GM18870 (cell line): ENCODE results near the gene TP53BP1.
"Not testable (repeated sequence)": the region's sequence is repeated elsewhere in the genome, so short reads cannot be mapped to it uniquely, and the experiment has no call there.

Source experiments
- ATAC-seq: cut with Tn5 transposase; IDR thresholded peaks from one replicate; pipeline ENCODE4 v1.9.1; 2021; ENCODE audit warnings: moderate library complexity; ENCODE audit not compliant: unreplicated experiment

The TP53BP1 gene

GRCh38 chr15:43433165-43433564 lies 59.8 kb downstream of the TP53BP1 start:
- no peak for ATAC-seq

- no peak for ATAC-seq
These were observed 63.3 kb downstream of the TP53BP1 start for GRCh38 chr15:43429687-43430086.

GRCh38 chr15:43423793-43424192 lies 69.2 kb downstream of the TP53BP1 start:
- ATAC-seq = no peak

GRCh38 chr15:43420876-43421275 lies 72.1 kb downstream of the TP53BP1 start:
- ATAC-seq = no peak

GRCh38 chr15:43420435-43420834 lies 72.5 kb downstream of the TP53BP1 start:
- no peak for ATAC-seq

- ATAC-seq = no peak
These were observed 78.8 kb downstream of the TP53BP1 start for GRCh38 chr15:43414196-43414595.

- ATAC-seq = no peak
These were observed 80.9 kb downstream of the TP53BP1 start for GRCh38 chr15:43412096-43412495.

- ATAC-seq = no peak
These were observed 82.3 kb downstream of the TP53BP1 start for GRCh38 chr15:43410572-43411214.

- ATAC-seq = no peak
These were observed 84.2 kb downstream of the TP53BP1 start for GRCh38 chr15:43408789-43409188.

GRCh38 chr15:43406808-43407207 lies 86.1 kb downstream of the TP53BP1 start:
- no peak for ATAC-seq

- no peak for ATAC-seq
These were observed 86.8 kb downstream of the TP53BP1 start for GRCh38 chr15:43406189-43406588.

GRCh38 chr15:43404130-43404529 lies 88.8 kb downstream of the TP53BP1 start:
- ATAC-seq = no peak

- no peak for ATAC-seq
These were observed 89.3 kb downstream of the TP53BP1 start for GRCh38 chr15:43403616-43404015.

- no peak for ATAC-seq
These were observed 90.7 kb downstream of the TP53BP1 start for GRCh38 chr15:43402255-43402654.

GRCh38 chr15:43393592-43393991 lies 99.4 kb downstream of the TP53BP1 start:
- not testable (repeated sequence) for ATAC-seq

- ATAC-seq = no peak
These were observed 102.2 kb downstream of the TP53BP1 start for GRCh38 chr15:43390723-43391122.

GRCh38 chr15:43383070-43383469 lies 109.9 kb downstream of the TP53BP1 start:
- ATAC-seq = no peak

GRCh38 chr15:43382310-43382709 lies 110.6 kb downstream of the TP53BP1 start:
- ATAC-seq = no peak

GRCh38 chr15:43378601-43379000 lies 114.4 kb downstream of the TP53BP1 start:
- ATAC-seq = no peak

- ATAC-seq = no peak
These were observed 116.8 kb downstream of the TP53BP1 start for GRCh38 chr15:43376017-43376705.

- no peak for ATAC-seq
These were observed 121.7 kb downstream of the TP53BP1 start, which contains the start of the genes TUBGCP4 and ZSCAN29 for GRCh38 chr15:43370975-43371974. TUBGCP4 (plus strand) TSS chr15:43371101; CDS start chr15:43371355, 254 bp downstream. ZSCAN29 (minus strand) TSS chr15:43371043; CDS start chr15:43369913, 1,130 bp downstream.
